CD14-positive monocyte (primary cell): ENCODE data around the gene RAPGEF5. TPM values are rescaled to one million over a fixed set of nuclear protein-coding genes. Genes with fewer than 3 reads are reported as not detected.

Experiments
- DNase-seq, 3 donors: peaks; one replicate each; pipeline ENCODE4 v3.0.0-alpha.2; 2011 to 2022
- H2AFZ ChIP-seq: 2 replicates; pipeline ENCODE4 v1.6.0; 2012; ENCODE audit warnings: mild to moderate bottlenecking, low read depth, low read length, inconsistent platforms; ENCODE audit not compliant: insufficient read depth, poor library complexity, severe bottlenecking
- H3K27ac ChIP-seq, 2 donors: 1 replicate in 1 of 2; 2 replicates in 1 of 2; pipeline ENCODE4 v1.5.1; 2012 to 2013; ENCODE audit warnings: low read length in 2 of 2, control low read depth in 1 of 2, inconsistent platforms in 1 of 2, low read depth in 1 of 2, mild to moderate bottlenecking in 1 of 2
- H3K27me3 ChIP-seq, 2 donors: one replicate each; pipeline versions ENCODE4 v1.6.0 to v1.6.1; 2011 to 2013; ENCODE audit warnings: low read length in 2 of 2; ENCODE audit not compliant: control insufficient read depth in 2 of 2, insufficient read depth in 2 of 2
- H3K36me3 ChIP-seq, 2 donors: replicated peaks in 1 of 2; 1 replicate in 1 of 2; 2 replicates in 1 of 2; pipeline versions ENCODE4 v1.5.1 to v1.6.1; 2012 to 2013; ENCODE audit warnings: low read length in 2 of 2, control low read depth in 1 of 2, inconsistent platforms in 1 of 2, mild to moderate bottlenecking in 1 of 2; ENCODE audit not compliant: insufficient read depth in 2 of 2, control insufficient read depth in 1 of 2
- H3K4me1 ChIP-seq, 2 donors: 1 replicate in 1 of 2; 2 replicates in 1 of 2; pipeline versions ENCODE4 v1.5.1 to v1.6.1; 2012 to 2013; ENCODE audit warnings: low read length in 2 of 2, control low read depth in 1 of 2, inconsistent platforms in 1 of 2, mild to moderate bottlenecking in 1 of 2, moderate library complexity in 1 of 2; ENCODE audit not compliant: insufficient read depth in 2 of 2, control insufficient read depth in 1 of 2
- H3K4me2 ChIP-seq: replicated peaks from 2 replicates; pipeline ENCODE3; 2012; ENCODE audit warnings: low read length, moderate library complexity, mild to moderate bottlenecking; ENCODE audit not compliant: poor library complexity, severe bottlenecking; ENCODE audit errors: extremely low read depth
- H3K4me3 ChIP-seq, 3 experiments: fragments of 200-600 bp in 1 of 3; sonication (generic) in 1 of 3; replicated peaks in 1 of 3; 1 replicate in 2 of 3; 2 replicates in 1 of 3; pipeline ENCODE4 v1.5.1; 2011 to 2013; ENCODE audit warnings: low read length in 3 of 3, mild to moderate bottlenecking in 3 of 3, control low read depth in 2 of 3, low read depth in 2 of 3, inconsistent platforms in 1 of 3, moderate library complexity in 1 of 3
- H3K79me2 ChIP-seq: 2 replicates; pipeline ENCODE4 v1.6.0; 2012; ENCODE audit warnings: mild to moderate bottlenecking, control low read depth, inconsistent platforms, low read length, moderate library complexity; ENCODE audit not compliant: insufficient read depth
- H3K9ac ChIP-seq: 2 replicates; pipeline ENCODE4 v1.6.0; 2017; ENCODE audit warnings: low read length, mild to moderate bottlenecking; ENCODE audit not compliant: insufficient read depth, poor library complexity, severe bottlenecking
- H3K9me3 ChIP-seq, 2 donors: replicated peaks in 1 of 2; 1 replicate in 1 of 2; 2 replicates in 1 of 2; pipeline versions ENCODE4 v1.5.1 to v1.6.1; 2012 to 2013; ENCODE audit warnings: low read length in 2 of 2, control low read depth in 1 of 2; ENCODE audit not compliant: control insufficient read depth in 1 of 2, insufficient read depth in 1 of 2
- H4K20me1 ChIP-seq: 2 replicates; pipeline ENCODE4 v1.6.0; 2012; ENCODE audit warnings: mild to moderate bottlenecking, low read length, control low read depth, moderate library complexity; ENCODE audit not compliant: insufficient read depth
- H3K27ac Mint-ChIP-seq, 7 donors: one replicate each; pipeline ENCODE4 v1.8.0; 2020; ENCODE audit warnings: mild to moderate bottlenecking in 7 of 7, mixed read lengths in 7 of 7, moderate library complexity in 6 of 7, inconsistent platforms in 2 of 7
- H3K27me3 Mint-ChIP-seq, 3 donors: one replicate each; pipeline ENCODE4 v1.8.0; 2021 to 2022; ENCODE audit warnings: low read depth in 3 of 3, mild to moderate bottlenecking in 3 of 3, mixed read lengths in 3 of 3, moderate library complexity in 3 of 3, inconsistent platforms in 1 of 3
- H3K36me3 Mint-ChIP-seq, 2 donors: one replicate each; pipeline ENCODE4 v1.8.0; 2020; ENCODE audit warnings: mixed read lengths in 2 of 2, inconsistent platforms in 1 of 2, mild to moderate bottlenecking in 1 of 2
- H3K4me1 Mint-ChIP-seq: one replicate; pipeline ENCODE4 v1.8.0; 2020; ENCODE audit warnings: mild to moderate bottlenecking, mixed read lengths
- H3K4me3 Mint-ChIP-seq, 2 donors: one replicate each; pipeline ENCODE4 v1.8.0; 2020; ENCODE audit warnings: mild to moderate bottlenecking in 2 of 2, mixed read lengths in 2 of 2, moderate library complexity in 1 of 2
- H3K9me3 Mint-ChIP-seq, 7 donors: one replicate each; pipeline ENCODE4 v1.8.0; 2020 to 2022; ENCODE audit warnings: mixed read lengths in 7 of 7, mild to moderate bottlenecking in 6 of 7, moderate library complexity in 6 of 7, inconsistent platforms in 2 of 7
- CTCF ChIP-seq: fragments of 200-600 bp; IDR thresholded peaks from one replicate; pipeline ENCODE4 v1.8.0; 2022; ENCODE audit warnings: antibody characterized with exemption, mild to moderate bottlenecking
- WGBS: methylation state at CpG from one replicate; pipeline ENCODE4 v1.1.5; 2013; ENCODE audit warnings: missing lambda C conversion rate; ENCODE audit not compliant: insufficient coverage; 5-methylcytosine and 5-hydroxymethylcytosine counted together
- intact Hi-C, 2 donors: fragments of 100-400 bp; cut with micrococcal nuclease; formaldehyde crosslinking; loops; one replicate each; pipeline versions ENCODE4 v1.15.0 to v1.15.1; 2023
- polyA plus RNA-seq, 3 donors: library from polyadenylated mRNA; depleted of rRNA in 1 of 3; unstranded in 2 of 3; stranded (reverse) in 1 of 3; fragments of 300-500 nt in 2 of 3; fragments of >200 nt in 1 of 3; fragmentation: Illumina TruSeq in 2 of 3; gene quantifications; 1 replicate in 2 of 3; 2 replicates in 1 of 3; pipeline ENCODE4 v1.2.3, GENCODE V29; 2012 to 2021

RAPGEF5 gene
- polyA plus RNA-seq, 3 donors: not detected

- Histone ChIP-seq H3K4me1 (no peaks in the 10 kb centered on the region), H3K27me3 (no peaks in the 10 kb centered on the region), H3K9ac (no peak overlapping the region), H3K36me3 (no peaks in the 10 kb centered on the region), H3K4me2 (no peak overlapping the region), H3K79me2 (no peaks in the 10 kb centered on the region), H3K4me3 (no peak overlapping the region), H3K9me3 (no peaks in the 10 kb centered on the region), H3K27ac (no peak overlapping the region), H2AFZ (no peak overlapping the region), H4K20me1 (no peaks in the 10 kb centered on the region)
- peaks cover 0 to 5% (median 3%) of the 10 kb centered on the region in 3 donors for H3K27me3 Mint-ChIP-seq
- peak; percentile 2 to 10 (median 3) for DNase-seq
- no peaks in the 10 kb centered on the region for H3K9me3 Mint-ChIP-seq
- H3K36me3 Mint-ChIP-seq: no peaks in the 10 kb centered on the region
- TF ChIP-seq CTCF: no peak
- H3K4me1 Mint-ChIP-seq: no peaks in the 10 kb centered on the region
- no peak overlapping the region for H3K27ac Mint-ChIP-seq
- WGBS: 57% methylated on average over 5 of the region's 7 CpGs
- H3K4me3 Mint-ChIP-seq: no peak overlapping the region
- intact Hi-C loops: loop anchor here (2.0 kb wide), 1 partner anchor 379 kb away; no protein-coding TSS in a partner anchor
These were observed 247.2 kb downstream of the RAPGEF5 start for GRCh38 chr7:22109761-22110160.

- Histone ChIP-seq H3K4me3 (no peak overlapping the region), H3K4me2 (no peak overlapping the region), H2AFZ (no peak overlapping the region), H3K9me3 (no peaks in the 10 kb centered on the region), H4K20me1 (no peaks in the 10 kb centered on the region), H3K79me2 (no peaks in the 10 kb centered on the region), H3K4me1 (no peaks in the 10 kb centered on the region), H3K36me3 (no peaks in the 10 kb centered on the region), H3K27me3 (no peaks in the 10 kb centered on the region), H3K27ac (no peak overlapping the region), H3K9ac (no peak overlapping the region)
- H3K36me3 Mint-ChIP-seq: no peaks in the 10 kb centered on the region
- H3K27ac Mint-ChIP-seq: no peak overlapping the region
- peaks cover 0 to 6% (median 5%) of the 10 kb centered on the region in 3 donors for H3K27me3 Mint-ChIP-seq
- no peak overlapping the region for H3K4me3 Mint-ChIP-seq
- whole genome bisulfite sequencing: 97% methylated on average over 10 of the region's 13 CpGs
- no peaks in the 10 kb centered on the region for H3K9me3 Mint-ChIP-seq
- TF ChIP-seq CTCF: no peak
- DNase-seq: no peak
- peaks cover 3% of the 10 kb centered on the region for H3K4me1 Mint-ChIP-seq
- intact Hi-C loops: no loop called here
These were observed 248.7 kb downstream of the RAPGEF5 start for GRCh38 chr7:22108151-22108845.
